ENCODE measurements around the gene PRKCA.

- no peak for TF ChIP-seq EP300 (IDR thresholded peaks at IDR 0.05; ENCODE audit: low read length)
- no peak for TF ChIP-seq KLF13 (tag; IDR thresholded peaks at IDR 0.05; ENCODE audit: borderline replicate concordance, low read depth)
Observed at GRCh38 chr17:66722341-66722740, 419.9 kb downstream of the PRKCA start.

Data from K562 (cell line).